Right atrium auricular region (tissue), 2 donors: Measurements from ENCODE around the gene EWSR1. TPM values are rescaled to one million over a fixed set of nuclear protein-coding genes. Genes with fewer than 3 reads are reported as not detected.

ENCODE experiments used
- DNase-seq: peaks from one replicate; pipeline ENCODE4 v3.0.0-alpha.2; 2019; ENCODE audit warnings: low spot score
- H3K27ac ChIP-seq, 2 donors: fragments of 200-600 bp; sonication (generic); 1 replicate in 1 of 2; 2 replicates in 1 of 2; pipeline ENCODE4 v1.5.1; 2016 to 2019
- H3K27me3 ChIP-seq, 2 donors: fragments of 200-600 bp; sonication (generic); one replicate each; pipeline versions ENCODE4 v1.5.1 to v1.6.0; 2017 to 2019
- H3K36me3 ChIP-seq: fragments of 200-600 bp; sonication (generic); one replicate; pipeline ENCODE4 v1.5.1; 2016
- H3K4me1 ChIP-seq, 2 donors: fragments of 200-600 bp; sonication (generic); one replicate each; pipeline versions ENCODE4 v1.5.1 to v1.6.0; 2017 to 2019
- H3K4me3 ChIP-seq, 2 donors: fragments of 200-600 bp; sonication (generic); 1 replicate in 1 of 2; 2 replicates in 1 of 2; pipeline ENCODE4 v1.5.1; 2017 to 2019; ENCODE audit warnings: mild to moderate bottlenecking in 1 of 2, moderate library complexity in 1 of 2
- H3K9me3 ChIP-seq, 2 donors: fragments of 200-600 bp; sonication (generic); one replicate each; pipeline ENCODE4 v1.5.1; 2019
- total RNA-seq, 2 donors: library from RNA; depleted of rRNA; stranded (reverse); fragments of >200 nt; gene quantifications; one replicate each; pipeline ENCODE4 v1.1.0, GENCODE V29; 2016
- TF ChIP-seq, protein P1 (sequence below), 2 donors: fragments of 200-600 bp; sonication (generic); IDR thresholded peaks; one replicate each; pipeline ENCODE4 v1.5.1; 2019; ENCODE audit warnings: antibody characterized with exemption in 2 of 2

EWSR1 gene
- total RNA-seq, 2 donors from 2014 or later = 153 to 179 TPM

DNA sequence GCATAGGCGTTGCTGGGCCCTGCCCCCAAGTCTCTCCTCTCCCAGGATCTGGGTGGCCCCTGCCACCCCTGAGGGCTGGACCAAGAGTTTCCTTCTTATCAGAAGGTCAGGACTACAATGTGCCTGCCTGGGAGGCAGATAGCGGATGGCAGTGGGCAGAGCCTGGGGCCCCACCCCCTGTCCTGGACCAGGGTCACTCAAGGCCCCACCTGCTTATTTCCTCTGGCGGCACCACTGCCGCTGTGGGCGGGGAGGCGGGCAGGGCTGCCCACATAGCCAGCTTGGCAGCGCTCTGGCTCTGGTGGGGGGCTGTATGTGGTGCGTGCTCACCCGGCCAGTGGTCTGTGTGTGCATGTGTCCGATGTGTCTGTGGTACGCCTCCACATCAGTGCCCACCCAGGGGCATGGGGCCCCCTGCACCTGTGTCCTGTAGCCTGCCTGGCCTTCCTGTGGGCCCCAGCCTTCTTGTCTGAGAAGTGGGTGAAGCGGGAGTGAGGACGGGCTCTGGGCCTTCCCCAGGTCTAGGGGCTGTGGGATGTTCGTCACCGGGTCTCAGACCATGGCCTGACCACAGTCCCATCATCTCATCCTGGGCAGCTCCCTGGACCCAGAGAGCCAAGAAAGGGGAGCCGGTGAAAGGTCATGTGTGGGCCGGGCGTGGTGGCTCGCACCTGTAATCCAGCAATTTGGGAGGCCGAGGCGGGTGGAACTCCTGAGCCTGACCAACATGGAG lies 41.4 kb downstream of the EWSR1 start:
- DNase-seq = no peak
- peaks cover 0 to 71% of the 10 kb centered on the region in 2 donors for H3K4me1 ChIP-seq
- TF ChIP-seq, protein P1, sequence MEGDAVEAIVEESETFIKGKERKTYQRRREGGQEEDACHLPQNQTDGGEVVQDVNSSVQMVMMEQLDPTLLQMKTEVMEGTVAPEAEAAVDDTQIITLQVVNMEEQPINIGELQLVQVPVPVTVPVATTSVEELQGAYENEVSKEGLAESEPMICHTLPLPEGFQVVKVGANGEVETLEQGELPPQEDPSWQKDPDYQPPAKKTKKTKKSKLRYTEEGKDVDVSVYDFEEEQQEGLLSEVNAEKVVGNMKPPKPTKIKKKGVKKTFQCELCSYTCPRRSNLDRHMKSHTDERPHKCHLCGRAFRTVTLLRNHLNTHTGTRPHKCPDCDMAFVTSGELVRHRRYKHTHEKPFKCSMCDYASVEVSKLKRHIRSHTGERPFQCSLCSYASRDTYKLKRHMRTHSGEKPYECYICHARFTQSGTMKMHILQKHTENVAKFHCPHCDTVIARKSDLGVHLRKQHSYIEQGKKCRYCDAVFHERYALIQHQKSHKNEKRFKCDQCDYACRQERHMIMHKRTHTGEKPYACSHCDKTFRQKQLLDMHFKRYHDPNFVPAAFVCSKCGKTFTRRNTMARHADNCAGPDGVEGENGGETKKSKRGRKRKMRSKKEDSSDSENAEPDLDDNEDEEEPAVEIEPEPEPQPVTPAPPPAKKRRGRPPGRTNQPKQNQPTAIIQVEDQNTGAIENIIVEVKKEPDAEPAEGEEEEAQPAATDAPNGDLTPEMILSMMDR (IDR thresholded peaks at IDR 0.05) = no peak

DNA sequence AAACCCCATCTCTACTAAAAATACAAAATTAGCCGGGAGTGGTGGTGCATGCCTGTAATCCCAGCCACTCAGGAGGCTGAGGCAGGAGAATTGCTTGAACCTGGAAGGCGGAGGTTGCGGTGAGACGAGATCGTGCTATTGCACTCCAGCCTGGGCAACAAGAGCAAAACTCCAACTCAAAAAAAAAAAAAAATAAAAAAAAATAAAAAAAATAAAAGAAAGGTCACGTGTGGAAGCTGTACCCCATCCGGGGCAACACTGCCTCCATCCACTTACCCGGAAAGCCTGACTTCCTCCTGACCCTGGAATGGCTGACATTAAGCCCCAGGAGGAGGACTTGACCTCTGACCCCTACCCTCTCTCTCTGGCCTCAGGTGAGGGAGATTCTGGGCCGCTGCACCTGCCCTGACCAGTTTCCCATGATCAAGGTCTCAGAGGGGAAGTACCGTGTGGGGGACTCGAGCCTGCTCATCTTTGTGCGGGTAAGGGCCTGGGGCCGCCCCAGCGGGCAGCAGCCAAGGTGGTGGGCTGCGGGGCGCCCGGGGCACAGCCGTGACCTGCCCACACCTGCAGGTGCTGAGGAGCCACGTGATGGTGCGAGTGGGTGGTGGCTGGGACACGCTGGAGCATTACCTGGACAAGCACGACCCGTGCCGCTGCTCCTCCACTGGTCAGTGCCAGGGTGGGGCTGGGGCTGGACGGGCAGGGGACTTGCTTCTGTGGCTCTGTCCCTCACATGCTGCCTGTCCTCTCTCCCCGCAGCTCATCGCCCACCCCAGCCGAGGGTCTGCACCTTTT lies 42.2 kb downstream of the EWSR1 start:
- TF ChIP-seq, protein P1 (IDR thresholded peaks at IDR 0.05) = no peak
- Histone ChIP-seq H3K27me3 (peaks cover 0 to 9% of the 10 kb centered on the region in 2 donors), H3K4me1 (peaks cover 0 to 78% of the 10 kb centered on the region in 2 donors), H3K9me3 (no peaks in the 10 kb centered on the region), H3K27ac (peak overlapping the region; percentile 88 to 89), H3K4me3 (peak overlapping the region in 1 of 2 donors; percentile 91), H3K36me3 (peaks cover 9% of the 10 kb centered on the region)
- DNase-seq = no peak

More for the DNA sequence above, 41.4 kb downstream of the EWSR1 start:
- Histone ChIP-seq H3K27me3 (peaks cover 0 to under 1% of the 10 kb centered on the region in 2 donors), H3K4me3 (peak overlapping the region; percentile 81 to 91), H3K36me3 (peaks cover 9% of the 10 kb centered on the region), H3K9me3 (no peaks in the 10 kb centered on the region), H3K27ac (peak overlapping the region; percentile 88 to 89)

- H3K27ac ChIP-seq = peak overlapping the region; percentile 84 to 88
- no peaks in the 10 kb centered on the region for H3K9me3 ChIP-seq
- DNase-seq = peak; percentile 99
- TF ChIP-seq, protein P1 (IDR thresholded peaks at IDR 0.05) = no peak
- peak overlapping the region in 1 of 2 donors; percentile 38 for H3K4me3 ChIP-seq
- H3K27me3 ChIP-seq = peaks cover 0 to 15% of the 10 kb centered on the region in 2 donors
- H3K36me3 ChIP-seq = peaks cover 9% of the 10 kb centered on the region
- H3K4me1 ChIP-seq = peaks cover 0 to 84% of the 10 kb centered on the region in 2 donors
Measured at GRCh38 chr22:29310863-29311339, 42.8 kb downstream of the EWSR1 start.

DNA sequence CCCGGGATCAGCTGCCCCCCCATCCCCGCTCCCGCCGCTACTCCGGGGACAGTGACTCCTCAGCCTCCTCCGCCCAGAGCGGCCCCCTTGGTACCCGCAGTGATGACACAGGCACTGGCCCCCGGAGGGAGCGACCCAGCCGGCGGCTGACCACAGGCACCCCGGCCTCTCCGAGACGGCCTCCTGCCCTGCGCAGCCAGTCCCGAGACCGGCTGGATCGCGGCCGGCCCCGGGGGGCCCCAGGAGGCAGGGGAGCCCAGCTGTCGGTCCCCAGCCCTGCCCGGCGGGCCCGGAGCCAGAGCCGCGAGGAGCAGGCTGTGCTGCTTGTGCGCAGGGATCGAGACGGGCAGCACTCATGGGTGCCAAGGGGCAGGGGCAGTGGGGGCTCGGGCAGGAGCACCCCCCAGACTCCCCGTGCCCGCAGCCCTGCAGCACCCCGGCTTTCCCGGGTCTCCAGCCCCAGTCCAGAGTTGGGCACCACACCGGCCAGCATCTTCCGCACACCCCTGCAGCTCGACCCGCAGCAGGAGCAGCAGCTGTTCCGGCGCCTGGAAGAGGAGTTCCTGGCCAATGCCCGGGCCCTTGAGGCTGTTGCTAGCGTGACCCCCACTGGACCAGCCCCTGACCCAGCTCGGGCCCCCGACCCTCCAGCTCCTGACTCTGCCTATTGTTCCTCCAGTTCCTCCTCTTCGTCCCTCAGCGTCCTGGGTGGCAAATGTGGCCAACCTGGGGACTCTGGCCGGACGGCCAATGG lies 43.6 kb downstream of the EWSR1 start:
- Histone ChIP-seq H3K4me1 (peaks cover 0 to 84% of the 10 kb centered on the region in 2 donors), H3K27ac (peak overlapping the region; percentile 84 to 88), H3K4me3 (peak overlapping the region in 1 of 2 donors; percentile 38)

More for the DNA sequence above, 43.6 kb downstream of the EWSR1 start:
- H3K36me3 ChIP-seq = peaks cover 9% of the 10 kb centered on the region
- no peak for DNase-seq
- TF ChIP-seq, protein P1 (IDR thresholded peaks at IDR 0.05) = no peak
- H3K27me3 ChIP-seq = peaks cover 0 to 18% of the 10 kb centered on the region in 2 donors
- H3K9me3 ChIP-seq = no peaks in the 10 kb centered on the region
